ENCODE measurements around the gene TMCC1. TPM values are rescaled to one million over a fixed set of nuclear protein-coding genes. Genes with fewer than 3 reads are reported as not detected.

Gene TMCC1
- total and polyA plus RNA-seq, 10 of the 15 experiments (the other 5 are each of a cell fraction or from before 2014, with no cell fraction given): 2.3 to 21.1 (median 8.4) TPM

- RAD21 ChIA-PET (ENCODE audit: unreplicated experiment): interaction anchor here (0.6 to 2.5 kb wide), 4 partner anchors 17 to 235 kb away, joined by 4 to 6 read pairs (median 4); no protein-coding TSS in a partner anchor
- no peaks in the 10 kb centered on the region for H3K79me2 ChIP-seq (ENCODE audit: control insufficient read depth, insufficient read depth, low read length)
- H3K9ac ChIP-seq (ENCODE audit: control insufficient read depth, insufficient read depth, low read length): no peak overlapping the region
Measured at GRCh38 chr3:129657261-129658046, 236.1 kb downstream of the TMCC1 start.

GRCh38 chr3:129656659-129657247, 236.8 kb downstream of the TMCC1 start:
- Histone ChIP-seq H3K4me2 (ENCODE audit: control insufficient read depth, insufficient read depth) (no peak overlapping the region), H3K4me3 (no peak overlapping the region), H3K9ac (ENCODE audit: control insufficient read depth, insufficient read depth, low read length) (no peak overlapping the region), H4K20me1 (ENCODE audit: control insufficient read depth, insufficient read depth) (no peaks in the 10 kb centered on the region), H3K9me3 (replicated peaks; ENCODE audit: control insufficient read depth, insufficient read depth, low read length) (no peaks in the 10 kb centered on the region), H3K36me3 (ENCODE audit: control insufficient read depth in 2 of 2, insufficient read depth in 2 of 2, low read length in 1 of 2) (peaks cover 0 to 3% of the 10 kb centered on the region in 2 experiments; a peak in 1 of 4 replicates), H3K27me3 (replicated peaks in 1 of 2; ENCODE audit: control insufficient read depth in 2 of 2, insufficient read depth in 2 of 2, low read length in 1 of 2) (no peaks in the 10 kb centered on the region), H3K79me2 (ENCODE audit: control insufficient read depth, insufficient read depth, low read length) (no peaks in the 10 kb centered on the region), H2AFZ (ENCODE audit: control insufficient read depth, low read depth, low read length) (no peak overlapping the region), H3K4me1 (ENCODE audit: control insufficient read depth, insufficient read depth, low read length) (peaks cover 11% of the 10 kb centered on the region; the same call in 1 of the 2 replicates), H3K27ac (ENCODE audit: control insufficient read depth, insufficient read depth) (no peak overlapping the region)
- DNase-seq (ENCODE audit: low read depth, low spot score) (no peak), FAIRE-seq (no peak), ATAC-seq (no peak)
- BruUV-seq (replicated peaks): no TSS peak
- WGBS (ENCODE audit: insufficient coverage, insufficient replicate concordance, low lambda C conversion rate, missing lambda C conversion rate): 77% methylated on average over 5 of the region's 5 CpGs
- intact Hi-C loops (cut with micrococcal nuclease; ENCODE audit: unreplicated experiment): loop anchor here (10.0 kb wide), 2 partner anchors 348 to 438 kb away; no protein-coding TSS in a partner anchor
- SMC1A ChIA-PET (ENCODE audit: uncharacterized antibody, unreplicated experiment): interaction anchor here (0.7 to 1.5 kb wide), 6 partner anchors 9 to 169 kb away, joined by 3 to 6 read pairs (median 3); no protein-coding TSS in a partner anchor
- CTCF ChIA-PET: interaction anchor here (1.4 to 3.3 kb wide), 4 partner anchors 19 to 168 kb away, joined by 4 to 23 read pairs (median 10); no protein-coding TSS in a partner anchor
- in situ Hi-C loops (cut with MboI): no loop called here
- POLR2A ChIA-PET: interaction anchor here (0.6 to 1.0 kb wide), 2 partner anchors 10 to 17 kb away, joined by 3 read pairs; no protein-coding TSS in a partner anchor
- RAD21 ChIA-PET (ENCODE audit: unreplicated experiment): interaction anchor here (0.6 to 1.9 kb wide), 3 partner anchors 17 to 167 kb away, joined by 4 to 5 read pairs (median 4); no protein-coding TSS in a partner anchor
- TF ChIP-seq FOXK2 (IDR thresholded peaks at IDR 0.05) (no peak), CUX1 (IDR thresholded peaks at IDR 0.05; ENCODE audit: insufficient replicate concordance, low read depth, low read length) (no peak), SRF (IDR thresholded peaks at IDR 0.05; ENCODE audit: low read depth in 2 of 2, low read length in 2 of 2) (no peak), TARDBP (IDR thresholded peaks at IDR 0.05; ENCODE audit: borderline replicate concordance) (no peak), RB1 (IDR thresholded peaks at IDR 0.05; ENCODE audit: borderline replicate concordance) (no peak), MTA2 (IDR thresholded peaks at IDR 0.05; ENCODE audit: low read depth) (no peak)

More at GRCh38 chr3:129657261-129658046, 236.1 kb downstream of the TMCC1 start:
- H3K4me2 ChIP-seq (ENCODE audit: control insufficient read depth, insufficient read depth): no peak overlapping the region
- FAIRE-seq (no peak), DNase-seq (ENCODE audit: low read depth, low spot score) (no peak), ATAC-seq (peak; percentile 51)
- ChIA-PET POLR2A (interaction anchor here (0.6 to 1.0 kb wide), 2 partner anchors 9 to 16 kb away, joined by 3 read pairs; no protein-coding TSS in a partner anchor), CTCF (interaction anchor here (2.2 to 2.5 kb wide), 2 partner anchors 167 to 168 kb away, joined by 6 to 13 read pairs; no protein-coding TSS in a partner anchor), SMC1A (ENCODE audit: uncharacterized antibody, unreplicated experiment) (interaction anchor here (0.7 to 2.4 kb wide), 4 partner anchors 28 to 167 kb away, joined by 3 to 6 read pairs (median 3); no protein-coding TSS in a partner anchor)
- H3K4me3 ChIP-seq: no peak overlapping the region
- TF ChIP-seq BACH1 (IDR thresholded peaks at IDR 0.05; ENCODE audit: borderline replicate concordance) (peak; percentile 94), JUNB (IDR thresholded peaks at IDR 0.05) (peak; percentile 60), NRF1 (conservative IDR thresholded peaks at IDR 0.05; ENCODE audit: low read depth, low read length) (no peak)
- peaks cover 0 to 3% of the 10 kb centered on the region in 2 experiments; a peak in 1 of 4 replicates for H3K36me3 ChIP-seq (ENCODE audit: control insufficient read depth in 2 of 2, insufficient read depth in 2 of 2, low read length in 1 of 2)
- H3K4me1 ChIP-seq (ENCODE audit: control insufficient read depth, insufficient read depth, low read length): peaks cover 11% of the 10 kb centered on the region; the same call in 1 of the 2 replicates
- no peaks in the 10 kb centered on the region for H4K20me1 ChIP-seq (ENCODE audit: control insufficient read depth, insufficient read depth)
- H3K27me3 ChIP-seq (replicated peaks in 1 of 2; ENCODE audit: control insufficient read depth in 2 of 2, insufficient read depth in 2 of 2, low read length in 1 of 2): no peaks in the 10 kb centered on the region
- intact Hi-C loops (cut with micrococcal nuclease; ENCODE audit: unreplicated experiment): loop anchor here (10.0 kb wide), 2 partner anchors 347 to 437 kb away; no protein-coding TSS in a partner anchor
- 90% methylated on average over 2 of the region's 2 CpGs for WGBS (ENCODE audit: insufficient coverage, insufficient replicate concordance, low lambda C conversion rate, missing lambda C conversion rate)
- peak overlapping the region; percentile 31; the same call in 1 of the 2 replicates for H2AFZ ChIP-seq (ENCODE audit: control insufficient read depth, low read depth, low read length)
- no peak overlapping the region for H3K27ac ChIP-seq (ENCODE audit: control insufficient read depth, insufficient read depth)
- in situ Hi-C loops (cut with MboI): no loop called here
- no TSS peak for BruUV-seq (replicated peaks)
- no peaks in the 10 kb centered on the region for H3K9me3 ChIP-seq (replicated peaks; ENCODE audit: control insufficient read depth, insufficient read depth, low read length)

All from GM12878 (cell line).